GM18507 (cell line): ENCODE measurements around the gene NPVF.
A peak's percentile ranks its signal among the peaks of the same experiment; 100 is the strongest.

Source experiments
- DNase-seq: peaks from one replicate; pipeline ENCODE4 v3.0.0; 2011; ENCODE audit warnings: low read depth; ENCODE audit not compliant: insufficient read length; ENCODE audit errors: extremely low spot score
- FAIRE-seq: peaks from 2 replicates; lab custom pipeline; 2011; peaks lifted over from hg19 to GRCh38; lab: Jason Lieb, UNC

The NPVF gene

DNA sequence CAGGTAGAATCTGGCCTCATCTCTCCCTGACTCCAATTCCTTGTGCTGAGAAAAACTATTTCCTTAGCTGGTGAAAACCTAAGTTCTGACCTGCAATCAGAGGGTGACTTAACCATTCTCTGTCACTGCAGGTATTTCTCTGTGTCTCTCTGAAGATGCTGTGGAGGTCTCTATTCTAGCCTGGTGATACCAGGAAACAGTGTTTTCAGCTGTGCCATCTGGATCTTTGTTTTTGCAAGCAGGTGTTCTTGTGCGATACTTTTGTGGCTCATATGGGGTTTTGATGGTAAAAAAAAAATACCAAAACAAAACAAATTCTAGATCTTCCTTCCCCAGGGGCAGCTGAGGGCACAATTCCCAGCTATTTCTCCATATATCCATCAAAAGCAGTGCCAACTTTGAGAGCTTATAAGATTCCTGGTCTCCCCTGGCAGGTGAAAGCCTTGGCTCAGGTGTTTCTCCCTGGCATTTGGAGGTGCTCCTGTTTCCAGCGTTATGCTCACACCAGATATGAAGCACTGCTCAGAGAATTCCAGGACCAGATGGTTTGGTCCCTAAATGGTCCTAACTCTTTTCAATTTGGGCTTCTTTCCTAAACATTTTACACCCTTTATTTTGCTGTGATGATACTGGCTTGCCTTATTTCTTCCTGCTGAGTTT lies 9.9 kb upstream of the NPVF start:
- FAIRE-seq (no peak), DNase-seq (no peak)

DNA sequence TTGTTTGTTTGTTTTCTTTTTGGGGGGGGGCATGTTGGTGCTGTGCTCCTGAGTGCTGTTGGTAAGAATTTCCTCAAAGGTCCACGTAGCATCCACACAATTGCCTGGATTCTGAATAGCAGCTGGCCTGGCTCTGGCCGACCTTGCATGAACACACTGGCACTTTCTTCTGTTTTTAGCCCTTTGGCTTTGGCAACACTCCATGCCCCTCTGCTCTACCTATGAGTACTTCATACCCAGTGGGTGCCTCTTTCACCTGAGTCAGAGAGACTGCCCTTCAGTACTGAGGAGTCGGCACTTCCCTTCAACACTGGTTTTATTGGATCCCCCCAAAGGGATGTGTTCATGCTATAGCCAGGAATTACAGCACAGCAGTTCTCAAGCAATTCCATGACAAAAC lies 7.2 kb upstream of the NPVF start:
- FAIRE-seq, result no peak
- no peak for DNase-seq

DNA sequence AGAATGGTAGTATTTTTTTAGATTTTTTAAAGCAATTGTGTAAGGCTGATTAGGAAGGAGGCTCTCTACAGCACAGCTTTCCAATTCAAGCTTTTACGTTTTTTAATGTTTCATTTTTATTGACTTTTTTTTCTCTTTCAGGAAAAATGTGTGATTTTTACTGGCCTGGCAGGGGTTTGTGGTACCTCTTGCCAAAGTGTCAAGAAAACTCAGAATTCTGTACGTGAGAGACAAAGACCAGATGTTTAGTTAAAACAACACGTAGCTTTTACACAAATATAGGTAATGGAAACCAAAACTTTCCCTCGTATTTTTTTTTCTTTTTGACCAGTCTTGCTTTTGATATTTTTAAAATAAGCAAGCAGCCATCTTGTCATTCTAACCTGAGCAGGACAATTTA lies 6.0 kb upstream of the NPVF start:
- FAIRE-seq, result no peak
- DNase-seq, result no peak

DNA sequence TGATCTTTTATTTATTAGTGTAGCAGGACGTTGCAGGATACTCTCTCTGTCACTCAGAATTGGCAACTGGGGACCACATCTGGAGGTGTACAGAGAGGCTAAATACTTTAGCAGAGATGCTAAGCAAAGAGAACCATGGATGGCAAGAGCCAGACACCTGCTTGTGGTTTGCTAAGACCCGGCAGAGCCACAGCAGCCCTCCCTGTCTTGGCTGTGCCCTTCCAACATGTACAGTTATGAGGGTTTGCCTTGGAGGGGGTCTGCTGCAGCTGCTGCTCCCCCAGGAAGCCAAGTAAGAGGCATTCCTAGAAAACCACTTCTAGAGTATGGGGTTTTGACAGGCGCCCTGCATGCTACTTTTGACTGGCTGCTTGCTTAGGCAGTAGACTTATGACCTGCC lies 5.1 kb downstream of the NPVF start:
- FAIRE-seq, result no peak
- no peak for DNase-seq

DNA sequence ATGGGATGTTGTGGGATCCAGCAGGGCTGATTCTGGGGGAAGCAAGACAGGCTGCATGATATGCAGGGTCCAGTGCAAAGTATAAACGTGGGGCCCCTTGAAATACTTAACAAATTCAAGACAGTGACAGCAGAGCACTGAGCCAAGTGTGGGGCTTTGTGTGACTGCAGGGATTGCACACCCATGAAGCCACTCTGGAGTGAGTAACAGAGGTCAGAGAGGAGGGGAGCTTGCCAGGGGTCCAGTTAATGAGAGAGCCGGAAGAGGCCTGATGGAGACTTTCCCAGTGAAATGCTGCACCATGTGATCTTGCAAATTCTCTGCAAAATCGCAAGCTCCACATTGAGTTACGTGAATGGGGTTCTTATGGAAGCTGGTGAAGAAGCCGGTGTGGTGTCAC lies 5.6 kb downstream of the NPVF start:
- FAIRE-seq, result no peak

DNA sequence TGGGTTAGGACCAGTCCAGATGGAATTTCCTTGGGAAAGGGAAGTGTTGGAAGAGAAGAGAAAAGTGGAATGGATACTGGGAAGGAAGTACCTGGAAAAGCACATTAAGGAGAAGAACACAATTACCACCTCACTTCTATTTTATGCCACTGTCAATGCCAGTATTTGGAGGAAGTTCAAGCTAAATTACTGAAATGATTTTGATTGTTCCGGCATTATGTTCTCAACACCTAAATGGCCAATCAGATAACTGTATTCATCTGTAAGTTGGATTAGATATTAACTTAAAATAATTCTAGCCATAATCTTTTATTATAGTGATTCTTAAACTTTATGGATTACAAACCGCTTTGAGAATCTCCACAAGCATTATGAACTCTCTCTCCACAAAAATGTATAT lies 7.3 kb downstream of the NPVF start:
- DNase-seq (no peak), FAIRE-seq (no peak)

More for the DNA sequence above, 5.6 kb downstream of the NPVF start:
- DNase-seq, result no peak

DNA sequence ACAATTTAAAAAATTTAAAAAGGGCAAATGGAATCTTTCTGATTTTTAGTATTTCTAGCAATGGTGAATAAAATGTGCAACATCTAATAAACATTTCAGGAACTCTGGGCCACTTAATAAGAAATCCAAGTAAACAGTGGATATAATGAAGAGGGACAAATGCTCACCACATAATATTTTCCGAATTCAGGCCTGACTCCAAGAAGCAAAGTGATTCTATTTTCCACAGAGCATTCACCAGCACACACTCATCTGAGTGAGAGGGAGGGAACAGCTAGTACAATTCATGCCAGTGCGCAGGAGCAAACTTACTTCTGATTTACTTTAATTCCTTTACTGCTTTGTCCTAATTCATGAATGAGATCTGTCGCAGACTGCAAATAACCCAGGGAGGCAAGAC lies 10.1 kb downstream of the NPVF start:
- no peak for FAIRE-seq
- DNase-seq, result no peak

DNA sequence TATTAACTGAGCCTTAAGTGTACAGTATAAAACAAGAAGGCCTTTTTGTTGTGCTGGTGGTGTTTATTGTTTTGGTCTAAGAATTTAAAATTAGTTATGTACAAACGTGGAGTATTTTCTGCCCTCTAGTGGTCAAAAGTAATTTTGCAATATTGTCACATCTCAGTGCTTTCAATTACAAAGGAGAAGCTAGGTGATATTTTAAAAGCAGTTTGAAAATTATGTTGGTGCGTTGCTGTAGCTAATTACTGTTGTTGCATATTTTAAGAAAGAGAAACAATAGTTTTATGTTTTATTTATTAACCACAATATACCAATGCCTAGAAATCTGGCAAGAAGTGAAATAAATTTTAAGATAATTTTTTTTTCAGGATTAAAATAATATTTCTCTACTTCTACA lies 11.4 kb downstream of the NPVF start:
- FAIRE-seq (peak; percentile 78), DNase-seq (peak; percentile 2)

DNA sequence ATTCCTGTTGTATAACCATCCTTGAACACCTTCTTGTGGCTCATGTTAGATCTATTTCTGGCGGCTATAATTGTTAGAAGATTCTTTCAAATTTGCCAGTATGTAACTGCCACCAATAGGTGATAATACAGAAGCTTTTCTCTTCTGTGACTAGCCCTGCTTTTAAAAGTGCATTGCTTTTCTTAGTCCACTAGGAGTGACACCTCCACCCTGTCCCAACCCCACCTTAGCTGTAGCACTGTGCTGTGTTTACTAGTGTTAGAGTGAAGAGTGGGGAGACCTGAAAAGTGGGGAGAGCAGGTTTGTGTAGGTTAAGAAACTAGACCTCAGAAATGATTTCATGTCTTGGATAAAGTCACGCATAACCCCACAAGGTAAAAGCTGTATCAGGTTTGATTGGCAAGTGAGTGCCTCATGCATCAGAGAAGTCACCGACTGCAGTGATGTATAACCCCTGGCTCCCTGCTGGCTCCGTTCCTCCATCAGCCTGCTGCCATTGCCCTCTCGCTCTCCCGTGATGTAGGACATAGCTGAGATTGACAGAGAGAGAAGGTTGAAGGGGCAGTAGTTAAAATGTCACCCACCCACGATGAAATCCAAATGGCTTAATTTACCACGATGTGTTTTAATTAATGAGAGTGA lies 12.5 kb downstream of the NPVF start:
- FAIRE-seq (no peak), DNase-seq (no peak)

DNA sequence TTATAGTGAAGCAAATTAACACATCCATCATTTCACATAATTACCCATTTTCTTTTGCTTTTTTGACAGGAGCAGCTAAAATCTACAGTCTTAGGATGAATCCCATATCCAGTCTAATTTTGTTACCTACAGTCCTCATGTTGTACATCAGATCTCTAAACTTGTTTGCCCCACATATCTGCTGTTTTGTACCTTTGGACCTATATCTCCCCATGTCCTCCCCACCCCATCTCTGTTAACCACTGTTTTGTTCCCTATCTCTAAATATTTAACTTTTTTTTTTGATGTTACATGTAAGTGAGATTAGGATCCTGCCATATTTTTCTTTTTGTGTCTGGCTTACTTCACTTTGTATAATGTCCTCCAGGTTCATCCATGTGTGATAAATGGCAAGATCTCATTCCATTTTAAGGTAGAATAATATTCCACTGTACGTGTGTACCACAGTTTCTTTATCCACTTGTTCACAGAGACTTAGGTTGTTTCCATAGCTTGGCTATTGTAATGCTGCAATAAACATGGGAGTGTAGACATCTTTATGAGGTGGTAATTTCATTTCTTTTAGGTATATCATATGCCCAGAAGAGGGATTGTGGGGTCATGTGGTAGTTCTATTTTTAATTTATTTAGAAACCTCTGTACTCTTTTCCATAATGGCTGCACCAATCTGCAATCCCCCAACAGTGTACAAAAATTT lies 19.6 kb downstream of the NPVF start:
- FAIRE-seq (no peak), DNase-seq (no peak)

DNA sequence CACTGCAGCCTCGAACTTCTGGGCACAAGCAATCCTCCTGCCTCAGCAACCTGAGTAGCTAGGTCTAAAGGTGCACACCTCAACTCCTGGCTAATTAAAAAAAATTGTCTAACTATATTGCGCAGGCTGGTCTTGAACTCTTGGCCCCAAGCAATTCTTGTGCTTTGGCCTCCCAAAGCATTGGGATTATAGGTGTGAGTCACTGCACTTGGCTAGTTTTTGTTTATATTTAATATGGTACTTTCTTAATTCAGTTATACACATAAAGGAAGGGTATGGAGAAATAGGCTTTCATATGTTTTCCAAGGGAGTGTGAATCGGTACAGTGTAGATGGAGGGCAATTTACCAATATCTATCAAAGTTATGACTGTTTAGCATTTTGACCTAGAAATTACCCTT lies 20.4 kb downstream of the NPVF start:
- no peak for FAIRE-seq
- DNase-seq, result no peak

DNA sequence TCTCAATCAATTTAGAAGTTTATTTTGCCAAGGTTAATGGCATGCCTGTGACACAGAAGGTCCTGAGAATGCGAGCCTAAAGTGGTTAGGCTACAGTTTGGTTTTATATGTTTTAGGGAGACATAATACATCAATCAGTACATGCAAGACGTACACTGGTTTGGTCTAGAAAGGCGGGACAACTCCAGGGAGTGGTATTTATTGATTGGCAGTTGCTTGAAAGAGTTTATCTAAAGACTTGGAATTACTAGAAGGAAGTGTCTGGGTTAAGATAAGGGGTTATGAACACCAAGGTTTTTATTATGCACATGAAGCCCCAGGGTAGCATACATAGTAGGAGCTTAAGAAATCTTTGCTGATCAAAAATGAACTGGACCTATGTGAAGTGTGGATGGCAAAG lies 21.5 kb downstream of the NPVF start:
- FAIRE-seq, result no peak
- DNase-seq, result no peak

DNA sequence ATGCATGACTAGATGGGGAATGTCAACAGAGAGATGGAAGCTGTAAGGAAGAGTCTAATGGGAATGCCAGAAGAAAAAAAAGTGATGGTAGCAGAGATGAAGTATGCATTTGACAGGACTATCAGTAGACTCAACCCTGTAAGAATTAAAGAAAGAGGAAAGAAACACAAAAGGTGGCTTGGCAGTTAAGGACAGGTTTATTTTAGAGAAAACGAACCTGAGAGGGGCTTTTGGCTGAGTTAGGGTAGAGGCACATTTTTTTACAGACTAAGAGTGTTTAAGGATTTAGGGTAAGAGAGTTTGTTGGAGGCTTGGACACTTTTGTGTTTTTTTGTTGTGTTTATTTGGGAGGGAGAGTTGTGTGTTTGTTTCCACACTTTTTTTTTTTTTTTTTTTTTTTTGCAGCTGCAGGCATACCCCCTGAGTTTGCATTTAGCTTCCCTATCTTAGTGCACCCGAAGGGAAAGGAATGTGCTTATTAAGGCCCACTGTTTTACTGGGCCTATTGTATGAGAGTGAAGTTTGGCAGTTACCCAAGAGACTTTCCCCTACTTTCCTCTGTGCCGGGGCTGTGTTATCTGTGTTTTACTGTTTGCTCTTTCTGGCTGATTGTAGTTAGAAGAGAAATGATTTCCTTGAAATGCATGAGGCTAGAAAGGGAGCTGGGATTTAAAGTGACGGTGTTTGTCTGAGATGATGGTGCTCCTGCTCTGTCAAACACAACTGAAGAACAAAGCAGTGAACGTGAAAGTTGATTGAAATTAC lies 32.0 kb downstream of the NPVF start:
- FAIRE-seq (no peak), DNase-seq (no peak)

DNA sequence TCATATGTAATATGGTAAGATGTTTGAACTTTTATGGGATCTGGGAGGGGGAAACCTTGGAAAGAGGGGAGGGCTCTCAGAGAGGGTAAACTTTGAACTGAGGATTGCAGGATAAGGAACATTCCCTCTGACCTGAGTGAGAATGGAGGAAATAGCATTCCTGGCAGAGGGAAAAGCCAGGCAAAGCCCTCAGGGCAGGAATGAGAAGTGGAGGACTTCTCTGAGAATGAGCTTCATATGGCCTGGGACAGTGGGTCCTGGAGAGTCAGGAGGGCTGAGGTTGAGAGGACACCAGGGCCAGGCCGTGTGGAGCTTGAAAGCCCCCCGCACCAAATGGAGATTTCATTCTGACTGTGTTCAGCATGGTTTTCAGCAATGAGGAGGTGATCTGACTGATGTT lies 34.2 kb downstream of the NPVF start:
- DNase-seq, result no peak

DNA sequence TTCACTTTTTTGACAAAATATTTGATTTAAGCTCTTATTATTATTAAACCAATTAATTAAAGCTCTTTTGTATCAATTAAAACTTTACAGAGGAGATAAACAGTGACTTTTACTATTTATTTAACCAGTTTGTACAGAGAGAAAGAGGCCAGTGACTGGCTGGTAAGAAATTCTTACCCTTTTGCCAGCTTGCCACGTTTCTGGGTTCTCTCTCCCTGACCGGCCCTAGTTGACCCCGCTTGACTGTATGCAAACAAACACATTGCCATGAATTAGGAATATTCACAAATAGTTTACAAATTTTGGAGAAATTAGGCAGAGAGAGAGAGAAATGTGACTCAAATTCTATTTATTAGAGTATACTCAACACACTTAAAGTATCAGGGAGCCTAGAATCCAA lies 36.2 kb downstream of the NPVF start:
- FAIRE-seq, result no peak
- no peak for DNase-seq

More for the DNA sequence above, 34.2 kb downstream of the NPVF start:
- FAIRE-seq, result no peak

DNA sequence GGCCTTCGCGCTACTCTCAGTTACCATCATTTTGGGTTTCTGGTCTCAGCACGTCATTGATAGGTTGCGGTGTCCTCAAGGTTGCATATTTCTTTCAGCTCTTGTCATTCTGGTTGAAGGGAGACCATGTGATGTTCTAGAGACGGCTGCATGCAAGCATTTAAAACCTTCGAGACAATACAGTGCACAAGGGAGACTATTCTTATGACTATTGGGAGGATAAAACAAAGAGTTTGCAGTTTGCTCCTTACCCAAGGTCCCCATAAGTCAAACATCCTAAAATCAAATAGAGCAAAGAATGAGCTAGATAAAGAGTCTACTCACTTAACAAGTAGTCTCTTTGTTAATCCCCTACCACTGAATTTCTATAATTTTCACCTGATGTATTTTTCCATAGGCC lies 39.1 kb downstream of the NPVF start:
- FAIRE-seq (no peak), DNase-seq (no peak)

DNA sequence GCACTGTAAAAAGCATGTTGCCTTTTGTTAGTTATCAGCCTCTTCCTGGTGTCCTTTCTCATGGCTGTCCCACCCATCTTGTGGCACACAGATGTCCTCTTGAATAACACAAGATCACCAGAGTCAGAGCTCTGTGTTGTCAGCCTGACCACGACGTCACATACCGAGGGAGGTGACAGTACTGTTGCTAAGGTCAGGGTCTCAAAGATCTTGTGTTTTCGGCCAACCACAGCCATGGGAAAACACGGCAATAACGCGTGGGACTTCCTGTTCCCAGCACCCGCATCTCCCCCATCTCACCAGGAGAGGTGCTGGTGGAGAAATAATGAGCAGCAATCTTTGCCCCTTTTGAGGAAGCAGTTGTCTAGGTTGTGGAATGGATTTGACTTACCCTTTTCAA lies 40.4 kb downstream of the NPVF start:
- FAIRE-seq (no peak), DNase-seq (no peak)

DNA sequence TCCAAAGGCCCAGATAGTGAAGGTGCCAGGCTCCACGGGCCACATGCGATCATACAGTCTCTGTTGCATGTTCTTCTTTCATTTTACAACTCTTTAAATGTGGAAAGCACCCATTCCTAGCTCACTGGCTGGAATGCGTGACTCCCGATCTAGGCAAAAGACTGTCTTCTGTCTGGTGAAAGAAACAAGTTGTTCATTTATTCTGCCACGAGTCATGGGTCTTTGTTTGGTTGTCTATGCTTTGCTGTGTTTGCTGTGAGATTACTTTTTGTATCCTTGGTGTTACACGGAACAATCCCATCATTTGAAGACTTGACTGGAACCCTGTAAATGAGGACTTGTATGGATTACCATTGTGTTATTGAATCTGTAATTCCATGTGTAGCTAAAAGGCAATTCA lies 41.9 kb downstream of the NPVF start:
- DNase-seq (no peak), FAIRE-seq (no peak)

DNA sequence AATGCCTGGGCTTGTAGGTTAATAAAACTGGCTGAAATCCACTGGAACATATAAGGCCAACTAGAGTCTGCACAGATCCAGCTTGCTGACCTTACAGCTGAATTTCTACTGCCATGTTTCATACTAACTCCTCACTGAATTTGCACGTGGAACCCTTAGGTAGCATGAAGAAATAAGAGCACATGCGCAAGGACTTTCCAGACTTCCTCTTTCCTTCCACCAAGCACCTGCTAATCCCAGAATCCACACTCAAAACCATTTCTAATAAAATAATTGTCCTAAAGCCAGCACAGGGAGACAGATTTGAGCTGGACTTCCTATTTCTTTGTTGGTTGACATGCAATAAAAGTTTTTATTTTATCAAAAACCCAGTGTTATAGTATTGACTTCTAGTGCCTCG lies 46.8 kb downstream of the NPVF start:
- DNase-seq (no peak), FAIRE-seq (no peak)

DNA sequence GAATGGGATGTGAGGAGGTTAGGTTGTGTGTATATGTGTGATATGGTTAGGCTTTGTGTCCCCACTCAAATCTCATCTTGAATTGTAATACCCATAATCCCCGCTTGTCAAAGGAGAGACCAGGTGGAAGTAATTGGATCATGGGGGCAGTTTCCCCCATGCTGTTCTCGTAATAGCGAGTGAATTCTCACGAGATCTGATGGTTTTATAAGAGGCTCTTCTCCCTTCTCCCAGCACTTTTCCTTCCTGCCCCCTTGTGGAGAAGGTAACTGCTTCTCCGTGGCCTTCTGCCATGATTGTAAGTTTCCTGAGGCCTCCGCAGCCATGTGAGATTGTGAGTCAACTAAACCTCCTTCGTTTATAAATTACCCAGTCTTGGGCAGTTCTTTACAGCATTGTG lies 47.3 kb downstream of the NPVF start:
- DNase-seq (no peak), FAIRE-seq (no peak)

DNA sequence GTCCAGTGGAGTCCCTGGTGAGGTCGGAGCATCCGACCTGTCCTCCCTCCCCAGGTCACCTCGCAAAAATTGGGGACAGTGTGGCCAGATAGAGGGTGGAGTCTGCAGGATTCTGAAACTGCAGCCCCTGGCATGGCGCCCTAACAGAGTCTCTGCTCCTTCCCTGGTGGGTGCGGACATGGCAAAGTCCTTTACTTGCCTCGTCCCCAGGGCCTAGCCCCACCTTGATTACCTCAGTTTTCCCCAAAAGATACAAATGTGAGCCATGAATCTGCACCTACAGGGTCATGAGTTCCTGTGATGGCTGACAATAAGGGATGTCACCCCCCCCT lies 47.7 kb downstream of the NPVF start:
- DNase-seq (no peak), FAIRE-seq (no peak)
